Liver (tissue), 9 donors: ENCODE data around the gene ETS2. TPM values are rescaled to one million over a fixed set of nuclear protein-coding genes. Genes with fewer than 3 reads are reported as not detected.

Source experiments
- DNase-seq: peaks from one replicate; pipeline ENCODE4 v3.0.0-alpha.2; 2017; ENCODE audit warnings: low spot score
- H3K27ac ChIP-seq, 2 donors: one replicate each; pipeline ENCODE4 v1.7.0; 2013; ENCODE audit warnings: inconsistent platforms in 2 of 2, low read length in 2 of 2, control low read depth in 1 of 2, low read depth in 1 of 2, mild to moderate bottlenecking in 1 of 2
- H3K27me3 ChIP-seq, 4 donors: one replicate each; pipeline versions ENCODE4 v1.6.1 to v1.7.0; 2013; ENCODE audit warnings: low read length in 3 of 4, inconsistent platforms in 1 of 4, mild to moderate bottlenecking in 1 of 4, moderate library complexity in 1 of 4; ENCODE audit not compliant: control insufficient read depth in 4 of 4, insufficient read depth in 4 of 4
- H3K36me3 ChIP-seq, 4 donors: one replicate each; pipeline versions ENCODE4 v1.6.1 to v1.7.0; 2013; ENCODE audit warnings: low read length in 3 of 4, mild to moderate bottlenecking in 3 of 4, low read depth in 1 of 4, moderate library complexity in 1 of 4; ENCODE audit not compliant: control insufficient read depth in 4 of 4, insufficient read depth in 3 of 4
- H3K4me1 ChIP-seq, 4 donors: one replicate each; pipeline versions ENCODE4 v1.6.1 to v1.7.0; 2013; ENCODE audit warnings: low read length in 3 of 4, mild to moderate bottlenecking in 3 of 4, moderate library complexity in 1 of 4; ENCODE audit not compliant: control insufficient read depth in 4 of 4, insufficient read depth in 4 of 4
- H3K4me3 ChIP-seq, 3 donors: one replicate each; pipeline versions ENCODE4 v1.6.1 to v1.7.0; 2013; ENCODE audit warnings: low read length in 3 of 3, control low read depth in 1 of 3, low read depth in 1 of 3, mild to moderate bottlenecking in 1 of 3
- H3K9ac ChIP-seq, 2 donors: one replicate each; pipeline ENCODE4 v1.7.0; 2013; ENCODE audit warnings: low read length in 2 of 2, mild to moderate bottlenecking in 2 of 2, moderate library complexity in 2 of 2, control low read depth in 1 of 2, low read depth in 1 of 2
- H3K9me3 ChIP-seq, 4 donors: one replicate each; pipeline versions ENCODE4 v1.6.1 to v1.7.0; 2013; ENCODE audit warnings: low read length in 3 of 4; ENCODE audit not compliant: control insufficient read depth in 4 of 4
- ATF3 ChIP-seq: IDR thresholded peaks from 2 replicates; pipeline ENCODE4 v1.6.1; 2016; ENCODE audit warnings: antibody characterized with exemption
- CTCF ChIP-seq: fragments of 150-350 bp; IDR thresholded peaks from 2 replicates; pipeline ENCODE4 v1.5.1; 2017; ENCODE audit warnings: improper control_type of control experiment, low read depth, low read length; ENCODE audit not compliant: missing input control
- EGR1 ChIP-seq, 2 donors: IDR thresholded peaks; 2 replicates each; pipeline ENCODE4 v1.6.1; 2016 to 2018; ENCODE audit warnings: antibody characterized with exemption in 2 of 2, low read depth in 2 of 2
- FOXA1 ChIP-seq: IDR thresholded peaks from 2 replicates; pipeline ENCODE4 v1.6.1; 2016; ENCODE audit warnings: antibody characterized with exemption
- FOXA2 ChIP-seq: IDR thresholded peaks from 2 replicates; pipeline ENCODE4 v1.6.1; 2016; ENCODE audit warnings: antibody characterized with exemption
- GABPA ChIP-seq, 2 donors: IDR thresholded peaks in 1 of 2; conservative IDR thresholded peaks in 1 of 2; 2 replicates each; pipeline ENCODE4 v1.6.1; 2016; ENCODE audit warnings: antibody characterized with exemption in 2 of 2, mild to moderate bottlenecking in 1 of 2, moderate library complexity in 1 of 2
- HNF4A ChIP-seq, 2 donors: conservative IDR thresholded peaks; 2 replicates each; pipeline ENCODE4 v1.6.1; 2016; ENCODE audit warnings: antibody characterized with exemption in 2 of 2, mild to moderate bottlenecking in 2 of 2
- HNF4G ChIP-seq: IDR thresholded peaks from 2 replicates; pipeline ENCODE4 v1.6.1; 2016; ENCODE audit warnings: antibody characterized with exemption
- JUND ChIP-seq, 2 donors: IDR thresholded peaks; 2 replicates each; pipeline ENCODE4 v1.6.1; 2016; ENCODE audit warnings: antibody characterized with exemption in 2 of 2
- MAX ChIP-seq: IDR thresholded peaks from 2 replicates; pipeline ENCODE4 v1.6.1; 2016; ENCODE audit warnings: antibody characterized with exemption
- NR2F2 ChIP-seq: IDR thresholded peaks from 2 replicates; pipeline ENCODE4 v1.6.1; 2016; ENCODE audit warnings: antibody characterized with exemption
- RAD21 ChIP-seq, 2 donors: IDR thresholded peaks; 2 replicates each; pipeline ENCODE4 v1.6.1; 2016; ENCODE audit warnings: antibody characterized with exemption in 2 of 2, mild to moderate bottlenecking in 2 of 2
- REST ChIP-seq: IDR thresholded peaks from 2 replicates; pipeline ENCODE4 v1.6.1; 2016; ENCODE audit warnings: antibody characterized with exemption, mild to moderate bottlenecking
- RXRA ChIP-seq, 2 donors: IDR thresholded peaks; 2 replicates each; pipeline ENCODE4 v1.6.1; 2017 to 2018; ENCODE audit warnings: antibody characterized with exemption in 2 of 2, mild to moderate bottlenecking in 1 of 2
- SP1 ChIP-seq: IDR thresholded peaks from 2 replicates; pipeline ENCODE4 v1.6.1; 2018; ENCODE audit warnings: antibody characterized with exemption, mild to moderate bottlenecking
- TAF1 ChIP-seq: conservative IDR thresholded peaks from 2 replicates; pipeline ENCODE4 v1.6.1; 2016; ENCODE audit warnings: antibody characterized with exemption, mild to moderate bottlenecking
- YY1 ChIP-seq: IDR thresholded peaks from 2 replicates; pipeline ENCODE4 v1.6.1; 2016; ENCODE audit warnings: antibody characterized with exemption, mild to moderate bottlenecking
- ZBTB33 ChIP-seq: IDR thresholded peaks from 2 replicates; pipeline ENCODE4 v1.6.1; 2016; ENCODE audit warnings: antibody characterized with exemption
- WGBS: extraction: QIAGEN DNeasy Blood & Tissue Kit; methylation state at CpG from one replicate; pipeline ENCODE4 v1.1.7; 2013; 5-methylcytosine and 5-hydroxymethylcytosine counted together
- polyA plus RNA-seq, 2 donors: library from polyadenylated mRNA; stranded (reverse) in 1 of 2; unstranded in 1 of 2; fragments of 200-250 nt in 1 of 2; fragments of >200 nt in 1 of 2; fragmentation: Nextera tagmentation in 1 of 2; extraction: Ambion mirVana in 1 of 2; gene quantifications; one replicate each; pipeline versions ENCODE4 v1.2.1 to v1.2.3, GENCODE V29; 2013 to 2015
- total RNA-seq, 2 donors: library from RNA; depleted of rRNA; stranded (reverse); fragments of >200 nt; gene quantifications; one replicate each; pipeline ENCODE4 v1.2.3, GENCODE V29; 2014
- donor health status: healthy.
- donor health status: healthy.
- donor health status: healthy.
- donor health status: healthy.
- donor health status: healthy.

ETS2 gene
- total and polyA plus RNA-seq, 4 donors = 20.2 to 90.7 (median 41.8) TPM

GRCh38 chr21:38819719-38820159 is 14.0 kb downstream of the ETS2 start:
- Histone ChIP-seq H3K9ac (peak overlapping the region in 1 of 2 donors; percentile 27), H3K4me1 (peaks cover 9 to 62% (median 20%) of the 10 kb centered on the region in 4 donors), H3K27ac (peak overlapping the region; percentile 88 to 93), H3K36me3 (peaks cover 21 to 93% (median 72%) of the 10 kb centered on the region in 4 donors), H3K4me3 (no peak overlapping the region), H3K27me3 (no peaks in the 10 kb centered on the region), H3K9me3 (peaks cover 0 to 3% (median 0%) of the 10 kb centered on the region in 4 donors)
- WGBS = 87% methylated on average over 8 of the region's 8 CpGs
- DNase-seq = no peak
- peak; percentile 8 for TF ChIP-seq FOXA2
- no peak for TF ChIP-seq MAX

GRCh38 chr21:38820471-38821239 is 14.9 kb downstream of the ETS2 start:
- Histone ChIP-seq H3K27me3 (no peaks in the 10 kb centered on the region), H3K4me1 (peaks cover 9 to 60% (median 20%) of the 10 kb centered on the region in 4 donors), H3K36me3 (peaks cover 19 to 87% (median 65%) of the 10 kb centered on the region in 4 donors), H3K9ac (peak overlapping the region; percentile 10 to 27), H3K4me3 (no peak overlapping the region), H3K9me3 (peaks cover 0 to 5% (median 0%) of the 10 kb centered on the region in 4 donors), H3K27ac (peak overlapping the region; percentile 88 to 93)
- WGBS = 36% methylated on average over 18 of the region's 18 CpGs
- DNase-seq = no peak
- peak; percentile 57 to 66 for TF ChIP-seq RAD21 (IDR thresholded peaks at IDR 0.05)
- peak; percentile 77 for TF ChIP-seq YY1
- TF ChIP-seq NR2F2 = peak; percentile 63
- peak in 1 of 2 donors; percentile 75 for TF ChIP-seq EGR1 (IDR thresholded peaks at IDR 0.05; ENCODE audit: low read depth in 2 of 2)
- peak; percentile 36 for TF ChIP-seq REST
- peak; percentile 40 to 88 for TF ChIP-seq JUND (IDR thresholded peaks at IDR 0.05)
- peak; percentile 98 to 99 for TF ChIP-seq RXRA (IDR thresholded peaks at IDR 0.05)
- TF ChIP-seq HNF4A (conservative IDR thresholded peaks at IDR 0.05) = peak; percentile 72 to 89
- peak; percentile 69 for TF ChIP-seq FOXA1
- peak; percentile 88 for TF ChIP-seq SP1
- TF ChIP-seq CTCF = no peak
- peak; percentile 82 for TF ChIP-seq ATF3
- peak; percentile 75 for TF ChIP-seq FOXA2
- TF ChIP-seq ZBTB33 = peak; percentile 93
- no peak for TF ChIP-seq TAF1
- TF ChIP-seq GABPA (IDR thresholded peaks at IDR 0.05 in 1 of 2, conservative IDR thresholded peaks at IDR 0.05 in 1 of 2) = no peak
- TF ChIP-seq HNF4G = no peak
- peak; percentile 95 for TF ChIP-seq MAX
